ENCODE measurements around the gene R3HCC1L.
"Not testable (repeated sequence)": the region's sequence is repeated elsewhere in the genome, so short reads cannot be mapped to it uniquely, and the experiment has no call there.

R3HCC1L gene

GRCh38 chr10:98223874-98224273 lies 89.4 kb downstream of the R3HCC1L start:
- no peak for DNase-seq

GRCh38 chr10:98224509-98224908 lies 90.1 kb downstream of the R3HCC1L start:
- Histone ChIP-seq H3K27me3 (no peaks in the 10 kb centered on the region), H3K4me1 (no peaks in the 10 kb centered on the region; the same call in 1 of the 2 replicates), H3K4me3 (ENCODE audit: low read depth, low read length) (no peak overlapping the region), H3K36me3 (no peaks in the 10 kb centered on the region), H3K9me3 (no peaks in the 10 kb centered on the region)
- no peak for TF ChIP-seq CTCF (IDR thresholded peaks at IDR 0.05; ENCODE audit: low read depth, low read length)
- DNase-seq = no peak

More at GRCh38 chr10:98223874-98224273, 89.4 kb downstream of the R3HCC1L start:
- Histone ChIP-seq H3K36me3 (no peaks in the 10 kb centered on the region), H3K27me3 (no peaks in the 10 kb centered on the region), H3K4me1 (no peaks in the 10 kb centered on the region; the same call in 1 of the 2 replicates), H3K9me3 (no peaks in the 10 kb centered on the region), H3K4me3 (ENCODE audit: low read depth, low read length) (no peak overlapping the region)
- no peak for TF ChIP-seq CTCF (IDR thresholded peaks at IDR 0.05; ENCODE audit: low read depth, low read length)

- H3K9me3 ChIP-seq = no peaks in the 10 kb centered on the region
- no peak for DNase-seq
- no peak for TF ChIP-seq CTCF (IDR thresholded peaks at IDR 0.05; ENCODE audit: low read depth, low read length)
Observed at GRCh38 chr10:98224996-98225395, 90.5 kb downstream of the R3HCC1L start.

GRCh38 chr10:98226508-98227144 lies 92.2 kb downstream of the R3HCC1L start:
- Histone ChIP-seq H3K4me3 (ENCODE audit: low read depth, low read length) (no peak overlapping the region), H3K4me1 (no peaks in the 10 kb centered on the region; the same call in 1 of the 2 replicates), H3K27me3 (no peaks in the 10 kb centered on the region), H3K36me3 (no peaks in the 10 kb centered on the region), H3K9me3 (no peaks in the 10 kb centered on the region)
- no peak for DNase-seq
- TF ChIP-seq CTCF (IDR thresholded peaks at IDR 0.05; ENCODE audit: low read depth, low read length) = no peak

More at GRCh38 chr10:98224996-98225395, 90.5 kb downstream of the R3HCC1L start:
- H3K4me1 ChIP-seq = no peaks in the 10 kb centered on the region; the same call in 1 of the 2 replicates
- H3K36me3 ChIP-seq = no peaks in the 10 kb centered on the region
- no peaks in the 10 kb centered on the region for H3K27me3 ChIP-seq
- no peak overlapping the region for H3K4me3 ChIP-seq (ENCODE audit: low read depth, low read length)

GRCh38 chr10:98227713-98228112 lies 93.3 kb downstream of the R3HCC1L start:
- not testable (repeated sequence) for H3K9me3 ChIP-seq; H3K27me3 ChIP-seq; H3K4me3 ChIP-seq (ENCODE audit: low read depth, low read length); H3K36me3 ChIP-seq; H3K4me1 ChIP-seq; DNase-seq

GRCh38 chr10:98228266-98228665 lies 93.8 kb downstream of the R3HCC1L start:
- not testable (repeated sequence) for H3K4me3 ChIP-seq (ENCODE audit: low read depth, low read length); H3K36me3 ChIP-seq; H3K9me3 ChIP-seq; H3K27me3 ChIP-seq; DNase-seq; H3K4me1 ChIP-seq

GRCh38 chr10:98231417-98231816 lies 97.0 kb downstream of the R3HCC1L start:
- no peak overlapping the region for H3K4me3 ChIP-seq (ENCODE audit: low read depth, low read length)
- H3K4me1 ChIP-seq = no peaks in the 10 kb centered on the region
- H3K27me3 ChIP-seq = no peaks in the 10 kb centered on the region
- no peaks in the 10 kb centered on the region for H3K36me3 ChIP-seq
- no peak for TF ChIP-seq CTCF (IDR thresholded peaks at IDR 0.05; ENCODE audit: low read depth, low read length)
- H3K9me3 ChIP-seq = no peaks in the 10 kb centered on the region
- DNase-seq = no peak

Measured in BE2C (cell line).